ENCODE results near the gene ZNF277. TPM values are rescaled to one million over a fixed set of nuclear protein-coding genes. Genes with fewer than 3 reads are reported as not detected.

Gene ZNF277
- total and polyA plus RNA-seq, 10 of the 15 experiments (the other 5 are each of a cell fraction or from before 2014, with no cell fraction given) = 10.6 to 33.9 (median 22.0) TPM

DNA sequence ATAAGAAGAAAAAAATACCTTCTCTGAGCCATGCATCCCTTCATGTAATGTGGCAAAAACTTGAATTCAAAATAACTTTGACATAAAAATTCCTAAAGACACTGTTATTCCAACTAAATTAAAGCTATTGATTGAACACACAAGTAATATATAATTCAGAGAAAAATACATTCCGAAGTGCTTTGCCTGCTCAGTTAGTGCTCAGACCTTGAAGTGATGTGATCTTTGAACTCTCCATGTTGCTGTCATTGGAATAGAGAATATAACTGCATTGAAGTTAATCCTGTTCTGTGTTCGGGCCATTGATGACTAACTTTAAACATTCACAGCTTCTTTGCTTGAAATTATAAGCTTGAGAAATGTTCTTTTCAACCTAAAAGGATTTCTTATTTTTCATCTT is 129.8 kb downstream of the ZNF277 start:
- ChIA-PET RAD21 (ENCODE audit: unreplicated experiment) (no interaction called here), CTCF (no interaction called here), POLR2A (no interaction called here), SMC1A (ENCODE audit: uncharacterized antibody, unreplicated experiment) (no interaction called here)
- no peaks in the 10 kb centered on the region; a peak in 1 of 4 replicates for H3K36me3 ChIP-seq (ENCODE audit: control insufficient read depth in 2 of 2, insufficient read depth in 2 of 2, low read length in 1 of 2)
- H4K20me1 ChIP-seq (ENCODE audit: control insufficient read depth, insufficient read depth) = no peaks in the 10 kb centered on the region
- no peak overlapping the region for H3K9ac ChIP-seq (ENCODE audit: control insufficient read depth, insufficient read depth, low read length)
- no peak for ATAC-seq
- no peak for FAIRE-seq
- no TSS peak for BruUV-seq (replicated peaks)
- no peak overlapping the region for H3K4me2 ChIP-seq (ENCODE audit: control insufficient read depth, insufficient read depth)
- H2AFZ ChIP-seq (ENCODE audit: control insufficient read depth, low read depth, low read length) = no peak overlapping the region
- no peaks in the 10 kb centered on the region for H3K4me1 ChIP-seq (ENCODE audit: control insufficient read depth, insufficient read depth, low read length)
- WGBS (ENCODE audit: insufficient coverage, insufficient replicate concordance, low lambda C conversion rate, missing lambda C conversion rate) = 100% methylated on average over 2 of the region's 2 CpGs
- in situ Hi-C loops (cut with MboI) = no loop called here
- no peak for DNase-seq (ENCODE audit: low read depth, low spot score)
- no peak overlapping the region for H3K4me3 ChIP-seq
- no peaks in the 10 kb centered on the region for H3K27me3 ChIP-seq (replicated peaks in 1 of 2; ENCODE audit: control insufficient read depth in 2 of 2, insufficient read depth in 2 of 2, low read length in 1 of 2)
- no peaks in the 10 kb centered on the region for H3K9me3 ChIP-seq (replicated peaks; ENCODE audit: control insufficient read depth, insufficient read depth, low read length)
- no peak for TF ChIP-seq GABPA (IDR thresholded peaks at IDR 0.05; ENCODE audit: low read depth)
- TF ChIP-seq ZSCAN29 (IDR thresholded peaks at IDR 0.05) = no peak
- TF ChIP-seq NFIC (IDR thresholded peaks at IDR 0.05; ENCODE audit: low read depth, low read length) = no peak
- no peak for TF ChIP-seq FOXM1 (IDR thresholded peaks at IDR 0.05; ENCODE audit: low read depth, low read length)
- TF ChIP-seq SP1 (IDR thresholded peaks at IDR 0.05; ENCODE audit: low read depth, low read length) = no peak
- TF ChIP-seq TCF7 (IDR thresholded peaks at IDR 0.05; ENCODE audit: borderline replicate concordance) = no peak
- TF ChIP-seq JUNB (IDR thresholded peaks at IDR 0.05) = no peak
- no peak for TF ChIP-seq YBX1 (IDR thresholded peaks at IDR 0.05)
- TF ChIP-seq, protein P1, sequence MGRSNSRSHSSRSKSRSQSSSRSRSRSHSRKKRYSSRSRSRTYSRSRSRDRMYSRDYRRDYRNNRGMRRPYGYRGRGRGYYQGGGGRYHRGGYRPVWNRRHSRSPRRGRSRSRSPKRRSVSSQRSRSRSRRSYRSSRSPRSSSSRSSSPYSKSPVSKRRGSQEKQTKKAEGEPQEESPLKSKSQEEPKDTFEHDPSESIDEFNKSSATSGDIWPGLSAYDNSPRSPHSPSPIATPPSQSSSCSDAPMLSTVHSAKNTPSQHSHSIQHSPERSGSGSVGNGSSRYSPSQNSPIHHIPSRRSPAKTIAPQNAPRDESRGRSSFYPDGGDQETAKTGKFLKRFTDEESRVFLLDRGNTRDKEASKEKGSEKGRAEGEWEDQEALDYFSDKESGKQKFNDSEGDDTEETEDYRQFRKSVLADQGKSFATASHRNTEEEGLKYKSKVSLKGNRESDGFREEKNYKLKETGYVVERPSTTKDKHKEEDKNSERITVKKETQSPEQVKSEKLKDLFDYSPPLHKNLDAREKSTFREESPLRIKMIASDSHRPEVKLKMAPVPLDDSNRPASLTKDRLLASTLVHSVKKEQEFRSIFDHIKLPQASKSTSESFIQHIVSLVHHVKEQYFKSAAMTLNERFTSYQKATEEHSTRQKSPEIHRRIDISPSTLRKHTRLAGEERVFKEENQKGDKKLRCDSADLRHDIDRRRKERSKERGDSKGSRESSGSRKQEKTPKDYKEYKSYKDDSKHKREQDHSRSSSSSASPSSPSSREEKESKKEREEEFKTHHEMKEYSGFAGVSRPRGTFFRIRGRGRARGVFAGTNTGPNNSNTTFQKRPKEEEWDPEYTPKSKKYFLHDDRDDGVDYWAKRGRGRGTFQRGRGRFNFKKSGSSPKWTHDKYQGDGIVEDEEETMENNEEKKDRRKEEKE (IDR thresholded peaks at IDR 0.05) = no peak
- no peak for TF ChIP-seq SMC3 (IDR thresholded peaks at IDR 0.05; ENCODE audit: borderline replicate concordance, low read length)
- TF ChIP-seq ZNF274 (IDR thresholded peaks at IDR 0.05; ENCODE audit: insufficient read depth, insufficient read length) = no peak
- no peak for TF ChIP-seq BRCA1 (IDR thresholded peaks at IDR 0.05; ENCODE audit: low read depth, low read length)
- no peak for TF ChIP-seq NR2C1 (IDR thresholded peaks at IDR 0.05)
- H3K27ac ChIP-seq (ENCODE audit: control insufficient read depth, insufficient read depth) = no peak overlapping the region
- no peaks in the 10 kb centered on the region for H3K79me2 ChIP-seq (ENCODE audit: control insufficient read depth, insufficient read depth, low read length)
- intact Hi-C loops (cut with micrococcal nuclease; ENCODE audit: unreplicated experiment) = no loop called here
